Endometrial microvascular endothelial cells (primary cell): ENCODE data around the gene SUMO1. TPM values are rescaled to one million over a fixed set of nuclear protein-coding genes. Genes with fewer than 3 reads are reported as not detected.

ENCODE experiments used
- in situ Hi-C: cut with HindIII; loops from 2 replicates; pipeline ENCODE4 v1.10.0; 2017; ENCODE audit warnings: low sequenced_read_pairs, low pct_unique_long_range_greater_than_20kb; ENCODE audit errors: inconsistent ontology term
- total RNA-seq: library from RNA; depleted of rRNA; stranded (reverse); fragments of >200 nt; gene quantifications from one replicate; pipeline ENCODE4 v1.2.3, GENCODE V29; 2015; ENCODE audit errors: inconsistent ontology term

SUMO1 gene
- total RNA-seq, 1 donor from 2014 or later: 110 TPM

GRCh38 chr2:202203348-202203747 is 35.0 kb downstream of the SUMO1 start:
- in situ Hi-C loops: no loop called here

- in situ Hi-C loops: no loop called here
These were observed 36.9 kb downstream of the SUMO1 start for GRCh38 chr2:202201220-202202160.

- in situ Hi-C loops: no loop called here
These were observed 41.7 kb downstream of the SUMO1 start for GRCh38 chr2:202196727-202197126.

GRCh38 chr2:202194418-202194817 is 44.0 kb downstream of the SUMO1 start:
- in situ Hi-C loops: no loop called here

- in situ Hi-C loops: no loop called here
These were observed 44.5 kb downstream of the SUMO1 start for GRCh38 chr2:202193881-202194353.

GRCh38 chr2:202193305-202193704 is 45.1 kb downstream of the SUMO1 start:
- in situ Hi-C loops: no loop called here

- in situ Hi-C loops: no loop called here
These were observed 50.8 kb downstream of the SUMO1 start for GRCh38 chr2:202187570-202187969.

GRCh38 chr2:202186641-202187202 is 51.7 kb downstream of the SUMO1 start:
- in situ Hi-C loops: no loop called here

GRCh38 chr2:202185156-202185555 is 53.2 kb downstream of the SUMO1 start:
- in situ Hi-C loops: no loop called here

GRCh38 chr2:202184557-202184956 is 53.8 kb downstream of the SUMO1 start:
- in situ Hi-C loops: no loop called here

GRCh38 chr2:202178346-202178958 is 59.9 kb downstream of the SUMO1 start:
- in situ Hi-C loops: no loop called here

- in situ Hi-C loops: no loop called here
These were observed 65.8 kb downstream of the SUMO1 start for GRCh38 chr2:202172439-202173211.

GRCh38 chr2:202171241-202171825 is 67.1 kb downstream of the SUMO1 start:
- in situ Hi-C loops: no loop called here

- in situ Hi-C loops: no loop called here
These were observed 68.5 kb downstream of the SUMO1 start for GRCh38 chr2:202169832-202170424.

- in situ Hi-C loops: no loop called here
These were observed 69.3 kb downstream of the SUMO1 start for GRCh38 chr2:202169131-202169530.

GRCh38 chr2:202165945-202166344 is 72.5 kb downstream of the SUMO1 start:
- in situ Hi-C loops: no loop called here

- in situ Hi-C loops: no loop called here
These were observed 73.2 kb downstream of the SUMO1 start for GRCh38 chr2:202165208-202165607.

- in situ Hi-C loops: no loop called here
These were observed 74.0 kb downstream of the SUMO1 start for GRCh38 chr2:202164411-202164810.
